Right lobe of liver (tissue), 6 donors: Measurements from ENCODE around the gene KANSL1. TPM values are rescaled to one million over a fixed set of nuclear protein-coding genes. Genes with fewer than 3 reads are reported as not detected.
"Not testable (repeated sequence)": the region's sequence is repeated elsewhere in the genome, so short reads cannot be mapped to it uniquely, and the experiment has no call there.

Experiments
- ATAC-seq, 4 donors: fragments of 200-7000 bp; cut with Tn5 transposase; one replicate each; pipeline ENCODE4 v1.9.1; 2020; ENCODE audit warnings: mild to moderate bottlenecking in 4 of 4, moderate library complexity in 4 of 4
- DNase-seq, 3 donors: peaks; one replicate each; pipeline ENCODE4 v3.0.0-alpha.2; 2020
- H3K27ac ChIP-seq, 3 donors: fragments of 200-600 bp; one replicate each; pipeline ENCODE4 v1.8.0; 2022
- H3K27me3 ChIP-seq, 2 donors: fragments of 200-600 bp; one replicate each; pipeline ENCODE4 v1.8.0; 2022
- H3K36me3 ChIP-seq, 4 donors: fragments of 200-600 bp; sonication (generic) in 1 of 4; one replicate each; pipeline versions ENCODE4 v1.5.1 to v1.8.0; 2017 to 2022; ENCODE audit warnings: control low read depth in 1 of 4
- H3K4me1 ChIP-seq, 4 donors: fragments of 200-600 bp; sonication (generic) in 1 of 4; one replicate each; pipeline versions ENCODE4 v1.5.1 to v1.8.0; 2017 to 2022; ENCODE audit warnings: control low read depth in 1 of 4
- H3K4me3 ChIP-seq, 3 donors: fragments of 200-600 bp; one replicate each; pipeline ENCODE4 v1.8.0; 2022
- H3K9me3 ChIP-seq, 4 donors: fragments of 200-600 bp; sonication (generic) in 1 of 4; one replicate each; pipeline versions ENCODE4 v1.5.1 to v1.8.0; 2017 to 2022; ENCODE audit warnings: control low read depth in 1 of 4
- POLR2A ChIP-seq: fragments of 450-650 bp; IDR thresholded peaks from one replicate; pipeline ENCODE4 v1.6.1; 2017; ENCODE audit warnings: antibody characterized with exemption, mild to moderate bottlenecking
- WGBS: methylation state at CpG from one replicate; pipeline ENCODE4 v1.1.6; 2018; ENCODE audit warnings: low coverage, low lambda C conversion rate; ENCODE audit not compliant: insufficient coverage; ENCODE audit errors: missing lambda C conversion rate; 5-methylcytosine and 5-hydroxymethylcytosine counted together
- intact Hi-C, 2 donors: fragments of 100-400 bp; cut with DNase I; formaldehyde crosslinking; loops; one replicate each; pipeline versions ENCODE4 v1.11.2 to v1.14.1; 2022
- total RNA-seq, 6 experiments: library from RNA; depleted of rRNA in 2 of 6; stranded (reverse); fragments of >200 nt in 2 of 6; fragmentation: NEBNext Ultra II Directional in 3 of 6; extraction: Animal tissue kit (Norgen Biotek cat#: 25700) in 3 of 6; gene quantifications; one replicate each; pipeline versions ENCODE4 v1.1.0 to v1.2.4, GENCODE V29; 2016 to 2023
- TF ChIP-seq, protein P1 (sequence below), 4 donors: fragments of 200-600 bp in 3 of 4; fragments of 450-650 bp in 1 of 4; IDR thresholded peaks; one replicate each; pipeline versions ENCODE4 v1.5.1 to v1.8.0; 2016 to 2022; ENCODE audit warnings: antibody characterized with exemption in 4 of 4, mild to moderate bottlenecking in 2 of 4
- donor health status: DM: no; HTN: yes; CAD: no.
- donor health status: DM: no; HTN: no; CAD: no.
- donor health status: DM: no; HTN: no; CAD: no.
- donor health status: DM: no; HTN: yes; CAD: no.
- donor health status: DM: no; HTN: yes; CAD: no.

Gene KANSL1
- total RNA-seq, 6 experiments from 2014 or later, result 23.1 to 29.5 (median 25.9) TPM

DNA sequence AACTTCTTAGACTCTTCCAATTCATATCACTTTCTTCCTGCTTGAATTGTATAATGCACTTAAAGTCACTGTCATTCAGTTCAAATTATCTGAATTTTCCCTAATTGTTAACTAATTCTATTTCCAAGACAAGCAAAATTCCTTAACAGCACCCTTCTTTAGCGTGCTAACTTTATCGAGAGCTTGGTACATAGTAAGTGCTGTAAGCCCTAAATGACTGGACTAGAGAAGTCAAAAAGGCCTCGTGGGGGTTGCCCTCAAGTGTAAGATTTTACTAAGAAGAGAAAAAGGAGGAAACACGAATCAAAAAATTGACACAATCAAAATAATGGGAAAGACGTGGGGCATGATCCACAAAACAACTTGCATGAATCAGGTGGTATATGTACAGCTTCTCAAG lies 11.3 kb downstream of the KANSL1 start:
- Histone ChIP-seq H3K4me3 (no peak overlapping the region), H3K27ac (no peak overlapping the region), H3K27me3 (no peaks in the 10 kb centered on the region), H3K4me1 (peaks cover 0 to 42% (median 9%) of the 10 kb centered on the region in 4 donors), H3K9me3 (no peaks in the 10 kb centered on the region), H3K36me3 (no peaks in the 10 kb centered on the region)
- ATAC-seq (no peak), DNase-seq (no peak)
- 67% methylated on average over 5 of the region's 5 CpGs for WGBS
- no peak for TF ChIP-seq POLR2A
- TF ChIP-seq, protein P1, sequence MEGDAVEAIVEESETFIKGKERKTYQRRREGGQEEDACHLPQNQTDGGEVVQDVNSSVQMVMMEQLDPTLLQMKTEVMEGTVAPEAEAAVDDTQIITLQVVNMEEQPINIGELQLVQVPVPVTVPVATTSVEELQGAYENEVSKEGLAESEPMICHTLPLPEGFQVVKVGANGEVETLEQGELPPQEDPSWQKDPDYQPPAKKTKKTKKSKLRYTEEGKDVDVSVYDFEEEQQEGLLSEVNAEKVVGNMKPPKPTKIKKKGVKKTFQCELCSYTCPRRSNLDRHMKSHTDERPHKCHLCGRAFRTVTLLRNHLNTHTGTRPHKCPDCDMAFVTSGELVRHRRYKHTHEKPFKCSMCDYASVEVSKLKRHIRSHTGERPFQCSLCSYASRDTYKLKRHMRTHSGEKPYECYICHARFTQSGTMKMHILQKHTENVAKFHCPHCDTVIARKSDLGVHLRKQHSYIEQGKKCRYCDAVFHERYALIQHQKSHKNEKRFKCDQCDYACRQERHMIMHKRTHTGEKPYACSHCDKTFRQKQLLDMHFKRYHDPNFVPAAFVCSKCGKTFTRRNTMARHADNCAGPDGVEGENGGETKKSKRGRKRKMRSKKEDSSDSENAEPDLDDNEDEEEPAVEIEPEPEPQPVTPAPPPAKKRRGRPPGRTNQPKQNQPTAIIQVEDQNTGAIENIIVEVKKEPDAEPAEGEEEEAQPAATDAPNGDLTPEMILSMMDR (IDR thresholded peaks at IDR 0.05), result no peak
- intact Hi-C loops, result loop anchor here (10.0 kb wide), 2 partner anchors 57 to 137 kb away; no protein-coding TSS in a partner anchor

DNA sequence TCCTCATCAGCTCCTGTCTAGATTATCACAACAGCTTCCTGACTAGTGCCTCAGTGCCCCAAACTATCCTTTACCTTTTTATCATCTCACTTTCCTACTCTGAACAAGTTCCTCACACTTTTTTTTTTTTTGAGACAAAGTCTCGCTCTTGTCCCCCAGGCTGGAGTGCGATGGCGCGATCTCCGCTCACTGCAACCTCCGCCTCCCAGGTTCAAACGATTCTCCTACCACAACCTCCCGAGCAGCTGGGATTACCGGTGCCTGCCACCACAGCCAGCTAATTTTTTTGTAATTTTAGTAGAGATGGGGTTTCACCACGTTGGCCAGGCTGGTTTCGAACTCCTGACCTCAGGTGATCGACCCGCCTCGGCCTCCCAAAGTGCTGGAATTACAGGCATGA lies 11.9 kb downstream of the KANSL1 start:
- H3K4me1 ChIP-seq, result peaks cover 0 to 40% (median 9%) of the 10 kb centered on the region in 4 donors
- not testable (repeated sequence) for ATAC-seq, H3K27me3 ChIP-seq, H3K4me3 ChIP-seq, H3K27ac ChIP-seq, H3K36me3 ChIP-seq, H3K9me3 ChIP-seq, DNase-seq
- 87% methylated on average over 12 of the region's 14 CpGs for WGBS
- intact Hi-C loops, result loop anchor here (10.0 kb wide), 2 partner anchors 57 to 137 kb away; no protein-coding TSS in a partner anchor

DNA sequence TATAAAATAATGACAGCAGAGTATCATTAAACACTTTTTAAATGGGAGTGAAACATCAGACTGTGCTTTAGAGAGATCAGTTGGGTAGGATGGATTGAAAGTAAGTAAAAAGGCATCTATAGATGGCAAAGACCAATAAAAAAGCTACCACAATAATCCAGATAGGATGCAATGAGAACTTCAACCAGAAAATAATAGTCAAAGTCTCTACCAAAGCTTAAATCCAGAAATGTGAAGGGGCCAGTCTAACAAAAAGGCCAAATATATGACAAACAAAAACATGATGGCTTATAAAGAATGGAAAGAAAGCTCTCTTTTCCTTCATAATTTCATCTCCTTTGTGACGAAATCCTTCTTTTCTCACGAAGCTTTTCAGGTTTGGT lies 12.3 kb downstream of the KANSL1 start:
- H3K27ac ChIP-seq, result no peak overlapping the region
- DNase-seq (no peak), ATAC-seq (no peak)
- H3K9me3 ChIP-seq, result no peaks in the 10 kb centered on the region
- no peak overlapping the region for H3K4me3 ChIP-seq
- H3K36me3 ChIP-seq, result no peaks in the 10 kb centered on the region
- intact Hi-C loops, result loop anchor here (10.0 kb wide), 2 partner anchors 56 to 136 kb away; no protein-coding TSS in a partner anchor
- no peaks in the 10 kb centered on the region for H3K27me3 ChIP-seq
- TF ChIP-seq POLR2A, result no peak
- TF ChIP-seq, protein P1 (IDR thresholded peaks at IDR 0.05), result no peak
- 68% methylated on average over 2 of the region's 2 CpGs for WGBS
- H3K4me1 ChIP-seq, result peaks cover 0 to 44% (median 9%) of the 10 kb centered on the region in 4 donors

DNA sequence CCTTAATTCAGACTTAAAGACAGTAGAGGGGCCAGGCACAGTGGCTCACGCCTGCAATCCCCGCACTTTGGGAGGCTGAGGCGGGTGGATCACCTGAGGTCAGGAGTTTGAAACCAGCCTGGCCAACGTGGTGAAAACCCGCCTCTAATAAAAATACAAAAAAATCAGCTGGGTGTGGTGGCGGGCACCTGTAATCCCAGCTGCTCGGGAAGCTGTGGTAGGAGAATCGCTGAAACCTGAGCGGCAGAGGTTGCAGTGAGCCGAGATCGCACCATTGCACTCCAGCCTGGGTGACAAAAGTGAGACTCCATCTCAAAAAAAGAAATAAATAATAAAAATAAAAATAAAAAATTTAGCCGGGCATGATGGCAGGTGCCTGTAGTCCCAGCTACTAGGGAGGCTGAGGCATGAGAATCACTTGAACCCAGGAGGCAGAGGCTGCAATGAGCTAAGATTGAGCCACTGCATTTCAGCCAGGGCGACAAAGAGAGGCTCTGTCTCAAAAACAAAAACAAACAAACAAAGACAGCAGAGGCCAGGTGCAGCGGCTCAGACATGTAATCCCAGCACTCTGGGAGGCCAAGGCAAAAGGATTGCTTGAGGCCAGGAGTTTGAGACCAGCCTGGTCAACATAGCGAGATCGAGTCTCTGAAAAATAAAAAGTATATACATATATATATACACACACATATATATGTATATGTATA lies 12.9 kb downstream of the KANSL1 start:
- not testable (repeated sequence) for H3K27ac ChIP-seq, H3K27me3 ChIP-seq, H3K4me3 ChIP-seq, H3K36me3 ChIP-seq, H3K9me3 ChIP-seq, ATAC-seq, DNase-seq
- H3K4me1 ChIP-seq, result peaks cover 0 to 49% (median 9%) of the 10 kb centered on the region in 4 donors
- 82% methylated on average over 11 of the region's 16 CpGs for WGBS
- intact Hi-C loops, result loop anchor here (10.0 kb wide), 2 partner anchors 56 to 136 kb away; no protein-coding TSS in a partner anchor

DNA sequence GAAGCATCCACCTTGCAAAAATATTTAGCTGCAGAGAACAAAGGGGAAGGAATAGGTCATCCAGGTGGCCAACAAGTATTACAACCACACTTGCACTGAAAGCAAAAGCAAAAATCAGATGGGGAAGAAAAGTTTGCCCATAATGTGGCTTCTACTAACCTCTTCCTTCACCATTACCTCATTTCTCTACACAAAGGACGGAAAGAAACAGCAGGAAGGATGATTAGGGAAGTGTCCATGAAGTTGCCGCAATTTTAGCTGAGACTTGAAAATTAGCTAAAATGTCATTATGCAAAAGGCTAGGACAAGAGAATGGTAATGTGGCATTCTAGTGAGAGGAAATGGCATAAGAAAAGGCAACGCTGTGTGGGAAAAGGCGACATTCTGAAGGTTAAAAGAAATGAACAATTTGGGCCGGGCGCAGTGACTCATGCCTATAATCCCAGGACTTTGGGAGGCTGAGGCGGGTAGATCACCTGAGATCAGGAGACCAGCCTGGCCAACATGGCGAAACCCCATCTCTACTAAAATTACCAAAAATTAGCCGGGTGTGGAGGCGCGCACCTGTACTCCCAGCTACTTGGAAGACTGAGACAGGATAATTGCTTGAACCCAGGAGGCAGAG lies 13.7 kb downstream of the KANSL1 start:
- peak; percentile 36 to 68 (median 50) for ATAC-seq
- no peak overlapping the region for H3K4me3 ChIP-seq
- TF ChIP-seq, protein P1 (IDR thresholded peaks at IDR 0.05), result no peak
- TF ChIP-seq POLR2A, result no peak
- H3K9me3 ChIP-seq, result no peaks in the 10 kb centered on the region
- peaks cover 0 to 44% (median 6%) of the 10 kb centered on the region in 4 donors for H3K4me1 ChIP-seq
- no peak for DNase-seq
- no peak overlapping the region for H3K27ac ChIP-seq
- H3K27me3 ChIP-seq, result no peaks in the 10 kb centered on the region
- WGBS, result 66% methylated on average over 11 of the region's 11 CpGs
- intact Hi-C loops, result no loop called here
- H3K36me3 ChIP-seq, result no peaks in the 10 kb centered on the region
